NCI-H774 (cell line): Measurements from ENCODE around the gene AKNA.
"Not testable (repeated sequence)": the region's sequence is repeated elsewhere in the genome, so short reads cannot be mapped to it uniquely, and the experiment has no call there.

Source experiments
- DNase-seq: peaks from one replicate; lab custom pipeline; 2025; lab: John Stamatoyannopoulos, UW

Gene AKNA

DNA sequence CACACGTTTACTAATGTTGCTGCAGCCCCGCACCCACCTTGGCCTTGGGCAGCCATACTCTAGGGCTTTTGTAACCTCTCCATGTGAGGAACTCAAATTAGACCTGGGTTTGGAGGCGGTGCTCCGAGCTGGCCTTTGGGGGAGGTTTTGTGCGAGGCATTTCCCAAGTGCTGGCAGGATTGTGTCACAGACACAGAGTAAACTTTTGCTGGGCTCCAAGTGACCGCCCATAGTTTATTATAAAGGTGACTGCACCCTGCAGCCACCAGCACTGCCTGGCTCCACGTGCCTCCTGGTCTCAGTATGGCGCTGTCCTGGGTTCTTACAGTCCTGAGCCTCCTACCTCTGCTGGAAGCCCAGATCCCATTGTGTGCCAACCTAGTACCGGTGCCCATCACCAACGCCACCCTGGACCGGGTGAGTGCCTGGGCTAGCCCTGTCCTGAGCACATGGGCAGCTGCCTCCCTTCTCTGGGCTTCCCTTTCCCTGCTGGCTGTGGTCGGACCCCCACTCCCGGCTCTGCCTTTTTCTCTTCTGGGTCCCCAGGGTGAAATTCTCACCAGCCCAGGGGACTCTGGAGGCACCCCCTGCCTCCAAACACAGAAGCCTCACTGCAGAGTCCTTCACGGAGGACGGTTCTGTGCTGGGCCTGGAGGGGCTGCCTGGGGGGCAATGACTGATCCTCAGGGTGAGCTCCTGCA is 64.8 kb downstream of the AKNA start, which contains the start of gene ORM1:
Gene ORM1, plus strand, starts transcription at position 268 of the 701 bp plus-strand sequence. Its CDS starts 36 bp downstream, at position 304.
- not testable (repeated sequence) for DNase-seq

DNA sequence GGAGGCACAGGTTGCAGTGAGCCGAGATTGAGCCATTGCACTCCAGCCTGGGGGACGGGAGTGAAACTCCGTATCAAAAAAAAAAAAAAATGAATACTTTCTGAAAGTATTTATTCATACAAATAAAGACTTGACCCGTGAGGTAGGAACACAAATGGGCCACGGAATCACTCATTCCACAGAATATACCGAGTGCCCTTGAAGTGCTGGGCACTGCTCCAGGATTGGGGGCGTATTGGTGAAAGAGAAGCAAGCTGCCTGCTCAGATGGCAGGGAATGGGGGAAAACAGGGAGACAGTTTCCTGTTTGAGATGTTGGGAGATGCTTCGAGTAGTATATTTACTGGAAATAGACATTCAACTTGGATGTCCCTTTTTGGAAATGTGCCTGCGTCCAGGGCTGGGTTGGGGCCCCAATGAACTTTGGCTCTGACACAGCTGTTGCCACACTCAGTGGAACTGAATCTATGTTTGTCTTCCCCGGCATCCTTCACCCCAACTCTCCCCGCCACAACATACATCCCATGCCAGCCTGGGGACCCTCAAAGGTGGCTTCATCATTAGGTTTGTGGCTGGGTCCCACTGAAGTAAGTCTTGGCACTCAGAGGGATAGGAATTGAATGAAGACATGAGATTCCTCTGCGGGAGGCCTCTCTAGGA is 65.5 kb downstream of the AKNA start:
- DNase-seq, result not testable (repeated sequence)

DNA sequence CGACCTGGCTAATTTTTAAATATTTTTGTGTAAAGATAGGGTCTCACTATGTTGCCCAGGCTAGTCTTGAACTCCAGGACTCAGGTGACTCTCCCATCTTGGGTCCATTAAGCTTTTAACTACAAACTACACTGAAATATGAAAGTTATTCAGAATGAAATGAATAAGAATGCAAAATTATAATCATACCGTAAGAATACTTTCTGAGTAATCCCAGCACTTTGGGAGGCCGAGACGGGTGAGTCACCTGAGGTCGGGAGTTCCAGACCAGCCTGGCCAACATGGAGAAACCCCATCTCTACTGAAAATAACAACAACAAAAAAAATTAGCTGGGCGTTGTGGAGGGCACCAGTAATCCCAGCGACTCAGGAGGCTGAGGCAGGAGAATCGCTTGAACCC is 66.0 kb downstream of the AKNA start:
- DNase-seq, result no peak

- DNase-seq, result not testable (repeated sequence)
Observed at GRCh38 chr9:114320710-114321109, 67.1 kb downstream of the AKNA start.

DNA sequence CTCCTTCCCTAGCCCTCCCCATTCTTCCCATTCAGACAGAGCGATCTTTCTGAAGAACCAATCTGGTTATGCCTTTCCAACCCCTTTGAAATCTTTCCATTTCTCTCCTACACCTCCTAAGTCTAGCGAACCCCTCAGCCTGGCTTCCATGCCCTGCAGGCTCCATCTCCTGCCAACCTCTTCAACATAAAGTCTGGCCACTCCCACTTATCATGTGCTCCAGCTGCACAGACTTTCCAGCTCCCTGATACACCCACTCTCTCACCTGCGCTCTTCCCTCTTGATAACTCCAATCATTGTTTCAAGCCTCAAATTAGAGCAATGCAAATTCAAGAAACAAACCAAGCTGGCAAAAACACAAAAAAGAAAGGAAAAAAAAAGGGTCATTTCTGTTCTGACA is 68.6 kb downstream of the AKNA start:
- DNase-seq, result no peak

DNA sequence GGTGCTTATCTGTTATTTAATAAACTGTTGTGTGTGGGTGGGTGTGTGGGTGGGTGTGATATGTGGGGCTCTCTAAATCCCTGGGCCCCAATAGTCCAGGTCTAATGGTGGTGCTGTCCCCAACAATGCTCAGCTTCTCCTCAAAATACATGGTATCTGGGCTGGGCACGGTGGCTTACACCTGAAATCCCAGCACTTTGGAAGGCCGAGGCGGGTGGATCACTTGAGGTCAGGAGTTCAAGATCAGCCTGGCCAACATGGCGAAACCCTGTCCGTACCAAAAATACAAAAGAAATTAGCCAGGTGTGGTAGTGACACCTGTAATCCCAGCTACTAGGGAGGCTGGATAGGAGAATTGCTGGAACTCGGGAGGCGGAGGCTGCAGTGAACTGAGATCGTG is 69.4 kb downstream of the AKNA start:
- DNase-seq, result no peak

DNA sequence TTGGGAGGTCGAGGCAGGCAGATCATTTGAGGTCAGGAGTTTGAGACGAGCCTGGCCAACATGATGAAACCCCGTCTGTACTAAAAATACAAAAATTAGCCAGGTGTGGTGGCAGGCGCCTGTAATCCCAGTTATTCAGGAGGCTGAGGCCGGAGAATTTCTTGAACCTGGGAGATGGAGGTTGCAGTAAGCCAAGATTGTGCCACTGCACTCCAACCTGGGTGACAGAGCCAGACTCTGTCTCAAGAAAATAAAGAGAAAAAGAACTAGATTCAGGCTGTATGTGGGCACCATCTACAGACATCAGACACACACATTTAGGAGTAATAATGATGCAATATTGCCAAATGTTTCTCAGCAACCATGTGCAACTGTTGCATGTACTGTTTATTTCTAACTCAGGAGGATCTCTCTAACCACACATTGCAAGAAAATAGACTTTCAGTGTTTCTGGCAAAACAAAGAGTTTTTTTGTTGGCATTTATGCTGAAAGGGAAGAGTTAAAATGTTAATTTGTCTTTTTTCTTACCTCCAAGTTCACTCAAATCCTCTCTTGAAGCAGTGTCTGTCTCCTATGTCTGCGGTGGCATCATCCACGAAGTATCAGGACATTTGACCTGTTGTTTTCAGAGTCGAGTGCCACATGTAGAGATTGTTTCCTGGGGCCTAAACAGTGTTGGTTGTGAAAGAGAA is 70.0 kb downstream of the AKNA start:
- DNase-seq, result no peak

DNA sequence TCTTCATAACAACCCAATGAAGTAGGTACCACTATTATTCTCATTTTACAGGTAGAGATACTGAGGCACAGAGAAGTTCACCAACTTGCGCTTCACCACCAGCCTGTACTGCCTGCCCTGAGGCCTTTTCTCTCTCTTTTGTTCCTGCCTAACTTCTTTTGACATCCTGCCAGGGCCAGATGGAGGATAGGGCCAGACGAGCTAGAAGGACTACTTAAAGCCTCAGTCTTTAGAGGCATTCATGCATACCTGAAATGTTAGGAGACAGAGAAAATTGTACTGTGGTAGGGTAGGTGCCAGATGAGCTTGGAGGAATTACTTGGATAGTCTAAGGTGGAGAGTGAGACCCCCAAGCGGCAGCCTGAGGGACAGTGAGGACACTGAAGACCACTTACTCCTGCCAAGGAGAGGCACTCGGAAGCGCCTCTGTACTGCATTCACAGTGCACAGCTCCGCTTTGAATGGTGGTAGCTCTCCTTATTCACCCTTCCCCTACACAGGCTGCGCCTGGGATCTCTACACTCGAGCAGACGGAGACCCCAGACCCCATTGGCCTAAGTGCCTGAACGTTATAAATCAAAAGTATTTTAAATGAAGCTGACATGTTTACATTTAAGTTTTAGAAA is 71.1 kb downstream of the AKNA start:
- no peak for DNase-seq

- no peak for DNase-seq
Observed at GRCh38 chr9:114315723-114316363, 71.9 kb downstream of the AKNA start.

GRCh38 chr9:114314881-114315722 is 72.7 kb downstream of the AKNA start:
- DNase-seq, result no peak

GRCh38 chr9:114314256-114314867 is 73.4 kb downstream of the AKNA start:
- no peak for DNase-seq

DNA sequence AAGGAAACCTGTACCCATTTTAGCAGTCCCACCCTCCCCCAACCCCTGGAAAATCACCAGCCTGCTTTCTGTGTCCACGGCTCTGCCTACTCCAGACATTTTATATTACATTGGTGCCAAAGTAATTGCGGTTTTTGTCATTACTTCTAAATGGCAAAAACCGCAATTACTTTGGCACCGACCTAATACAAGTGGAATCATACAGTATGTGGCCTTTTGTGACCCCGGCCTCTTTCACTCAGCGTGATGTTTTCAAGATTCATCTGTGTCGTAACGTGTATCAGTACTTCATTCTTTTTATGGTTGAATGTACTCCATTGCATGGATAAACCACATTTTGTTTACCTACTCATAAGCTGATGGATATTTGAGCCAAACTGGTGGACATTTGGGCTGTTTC is 74.6 kb downstream of the AKNA start:
- DNase-seq, result no peak

DNA sequence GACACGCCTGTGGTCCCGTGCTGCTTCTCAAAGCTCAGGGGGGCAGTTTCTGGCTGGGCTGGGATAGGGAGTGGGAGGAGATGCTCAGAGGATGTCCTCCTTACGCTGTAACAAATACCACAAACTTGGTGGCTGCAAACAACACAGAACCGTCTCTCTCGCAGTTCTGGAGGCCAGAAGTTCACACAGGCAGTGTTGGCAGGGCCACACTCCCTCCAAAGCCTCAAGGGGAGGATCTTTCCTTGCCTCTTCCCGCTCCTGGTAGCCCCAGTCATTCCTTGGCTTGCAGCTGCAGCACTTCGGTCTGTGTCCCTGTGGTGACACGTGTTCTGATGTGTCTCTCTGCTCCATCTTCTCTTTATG is 75.3 kb downstream of the AKNA start:
- no peak for DNase-seq

GRCh38 chr9:114311571-114312512 is 75.9 kb downstream of the AKNA start:
- DNase-seq, result no peak

DNA sequence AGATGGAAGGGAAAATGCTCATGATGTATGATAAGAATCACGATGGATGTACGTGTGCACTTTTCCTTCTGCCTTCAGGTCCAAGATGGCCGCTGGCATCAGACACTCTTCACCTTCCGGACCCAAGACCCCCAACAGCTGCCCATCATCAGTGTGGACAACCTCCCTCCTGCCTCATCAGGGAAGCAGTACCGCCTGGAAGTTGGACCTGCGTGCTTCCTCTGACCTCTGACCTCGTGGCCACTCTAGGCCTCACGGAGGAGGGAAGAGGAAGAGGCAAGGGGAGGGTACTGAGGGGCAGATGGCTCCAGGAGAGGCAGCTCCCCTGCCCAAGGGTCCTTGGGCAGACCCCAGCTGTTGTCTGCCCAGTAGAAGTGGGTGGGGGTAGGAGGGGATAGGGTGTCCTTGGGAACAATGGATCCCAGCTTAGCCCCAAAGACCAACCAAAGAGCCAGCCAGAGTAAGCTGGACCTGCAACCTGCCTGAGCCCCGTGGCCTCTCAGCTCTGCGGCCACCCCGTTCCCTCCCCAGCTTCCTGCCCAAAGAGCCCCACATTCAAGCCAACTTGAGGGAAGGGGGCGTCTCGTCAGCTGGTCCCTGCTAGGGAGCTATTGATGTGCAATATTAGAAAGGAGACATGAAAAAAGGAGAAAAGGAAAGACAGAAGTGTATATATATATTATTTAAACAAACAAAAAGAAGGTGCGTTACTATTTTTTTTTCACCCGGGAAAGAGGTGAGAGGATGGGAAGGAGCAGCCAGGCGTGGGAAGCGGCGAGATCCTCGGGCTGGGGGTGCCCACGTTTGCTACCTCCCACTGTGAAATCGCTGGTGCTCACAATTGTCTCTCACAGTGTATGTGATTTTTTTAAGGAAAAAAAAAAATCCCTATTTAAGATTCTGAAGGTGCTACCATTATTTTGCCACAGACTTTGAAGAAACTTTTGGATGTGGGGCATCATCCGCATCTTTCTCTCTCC is 77.0 kb downstream of the AKNA start:
- DNase-seq, result no peak

- DNase-seq, result no peak
Observed at GRCh38 chr9:114309096-114309495, 78.7 kb downstream of the AKNA start.

DNA sequence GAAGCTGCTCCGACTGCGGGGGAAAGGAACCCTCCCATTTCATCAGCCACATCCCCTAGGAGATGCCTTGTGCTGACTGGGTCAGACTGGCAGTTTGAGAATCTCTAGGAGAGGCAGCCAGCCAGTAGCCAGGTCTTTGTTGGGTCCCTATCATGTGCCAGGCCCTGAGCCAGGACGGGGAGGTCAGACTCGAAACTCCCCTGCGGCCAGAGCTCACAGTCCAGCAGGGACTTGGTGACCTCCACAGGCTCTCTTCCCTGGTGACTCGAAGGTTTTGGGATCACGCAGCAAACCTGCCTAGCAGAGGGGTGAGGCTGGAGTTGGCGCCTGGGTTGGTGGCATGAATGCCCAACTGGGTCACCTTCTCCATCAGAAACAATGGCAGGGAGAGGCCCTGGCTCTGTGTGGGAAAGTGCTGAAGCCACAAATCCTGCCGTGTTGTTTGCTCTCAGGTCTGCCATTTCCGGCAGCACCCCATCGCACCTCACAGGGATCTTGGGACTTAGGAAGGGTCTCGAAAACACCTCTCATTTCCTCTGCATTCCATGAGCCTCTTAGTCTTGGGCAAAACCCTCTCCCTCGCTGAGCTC is 79.3 kb downstream of the AKNA start:
- DNase-seq, result no peak

DNA sequence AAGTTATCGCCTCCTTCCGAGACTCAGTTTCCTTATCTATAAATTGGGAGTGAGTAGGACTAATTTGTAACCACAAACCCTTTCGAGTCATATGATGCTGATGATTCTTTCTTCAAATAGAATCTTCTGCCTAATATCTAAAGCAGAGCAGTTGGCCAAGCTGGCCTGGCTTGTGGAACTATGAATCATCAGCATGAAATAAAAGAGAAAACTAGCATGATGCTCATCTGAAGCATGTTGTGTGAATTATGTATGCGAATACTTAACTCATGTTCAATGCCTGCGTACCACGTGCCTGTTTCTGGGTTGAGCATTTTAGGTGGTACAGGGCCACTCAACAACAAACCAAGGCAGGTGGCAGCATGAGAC is 79.9 kb downstream of the AKNA start:
- DNase-seq, result no peak
